Activated T-cell treated with anti-CD3 and anti-CD28 coated beads, Interleukin-2, amount 50 U/mL, for 72 hours (primary cell): Measurements from ENCODE around the gene TAAR1. TPM values are rescaled to one million over a fixed set of nuclear protein-coding genes. Genes with fewer than 3 reads are reported as not detected.
"Not testable (repeated sequence)": the region's sequence is repeated elsewhere in the genome, so short reads cannot be mapped to it uniquely, and the experiment has no call there.

Experiments used
- ATAC-seq, 2 donors: fragments of 150-1000 bp; cut with Tn5 transposase; replicated peaks in 1 of 2; 2 replicates each; pipeline ENCODE4 v1.10.0; 2021; ENCODE audit warnings: moderate library complexity in 2 of 2, mild to moderate bottlenecking in 1 of 2
- DNase-seq, 2 donors: peaks; one replicate each; pipeline ENCODE4 v3.0.0; 2021 to 2022; ENCODE audit warnings: mixed read lengths in 1 of 2
- H3K27ac Mint-ChIP-seq: one replicate; pipeline ENCODE4 v1.8.0; 2022; ENCODE audit warnings: mild to moderate bottlenecking, moderate library complexity, mixed read lengths
- H3K27me3 Mint-ChIP-seq: one replicate; pipeline ENCODE4 v1.8.0; 2022; ENCODE audit warnings: low read depth, mixed read lengths
- H3K36me3 Mint-ChIP-seq, 2 donors: one replicate each; pipeline ENCODE4 v1.8.0; 2022; ENCODE audit warnings: mixed read lengths in 2 of 2, mild to moderate bottlenecking in 1 of 2; ENCODE audit not compliant: insufficient read depth in 2 of 2
- H3K4me1 Mint-ChIP-seq: one replicate; pipeline ENCODE4 v1.8.0; 2022; ENCODE audit warnings: low read depth, mixed read lengths
- H3K4me3 Mint-ChIP-seq, 2 donors: one replicate each; pipeline ENCODE4 v1.8.0; 2022; ENCODE audit warnings: mild to moderate bottlenecking in 2 of 2, mixed read lengths in 2 of 2, moderate library complexity in 2 of 2
- H3K9me3 Mint-ChIP-seq, 2 donors: one replicate each; pipeline ENCODE4 v1.8.0; 2022; ENCODE audit warnings: mixed read lengths in 2 of 2
- total RNA-seq, 2 donors: library from RNA; stranded (reverse); gene quantifications; one replicate each; pipeline ENCODE4 v1.2.3, GENCODE V29; 2022

The TAAR1 gene
- total RNA-seq, 2 donors from 2014 or later: not detected

DNA sequence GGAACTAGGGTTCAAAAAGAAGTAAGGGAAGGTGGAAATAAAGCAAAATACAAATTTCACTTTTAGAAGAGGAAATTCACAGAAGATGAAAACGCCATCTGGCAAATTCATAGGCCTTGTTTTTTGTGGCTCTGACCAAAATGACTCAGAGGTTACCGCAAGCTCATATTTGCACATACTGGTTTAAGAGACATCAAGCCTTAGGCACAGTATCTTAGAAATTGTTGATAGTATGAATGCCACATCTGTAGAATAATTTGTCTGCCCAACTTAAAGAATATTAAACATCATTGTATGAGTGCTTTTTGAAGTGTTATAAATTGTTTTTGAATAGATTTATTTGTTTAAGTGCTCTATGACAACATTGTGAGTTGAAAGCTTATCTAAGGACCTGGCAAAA, 10.6 kb downstream of the TAAR1 start:
- Mint-ChIP-seq H3K9me3 (no peaks in the 10 kb centered on the region), H3K4me3 (no peak overlapping the region), H3K4me1 (no peaks in the 10 kb centered on the region), H3K27me3 (no peaks in the 10 kb centered on the region), H3K27ac (no peak overlapping the region), H3K36me3 (no peaks in the 10 kb centered on the region)
- DNase-seq (peak; percentile 12 to 31), ATAC-seq (peak; percentile 47 to 53)

DNA sequence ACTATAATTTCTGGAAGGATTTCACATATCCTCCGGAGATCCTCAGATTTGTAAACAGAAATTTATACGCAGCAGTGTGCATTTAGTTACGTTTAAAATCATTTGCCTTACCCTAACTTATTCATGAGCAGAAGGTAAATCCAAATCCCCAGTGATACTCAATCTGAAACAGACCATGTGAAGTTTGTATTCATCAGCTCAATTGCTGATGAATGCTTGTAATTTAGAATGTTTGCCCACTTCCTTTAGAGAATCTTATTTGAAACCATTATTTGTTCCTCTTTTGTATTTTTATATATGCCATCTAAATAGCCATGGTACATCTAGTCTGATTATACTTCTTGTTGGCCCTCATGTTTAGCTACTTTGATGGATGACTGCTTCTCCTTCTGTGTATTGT, 15.4 kb downstream of the TAAR1 start:
- Mint-ChIP-seq H3K9me3 (no peaks in the 10 kb centered on the region), H3K4me1 (no peaks in the 10 kb centered on the region), H3K36me3 (no peaks in the 10 kb centered on the region), H3K4me3 (no peak overlapping the region), H3K27me3 (peaks cover 25% of the 10 kb centered on the region), H3K27ac (no peak overlapping the region)
- DNase-seq (no peak), ATAC-seq (no peak)

DNA sequence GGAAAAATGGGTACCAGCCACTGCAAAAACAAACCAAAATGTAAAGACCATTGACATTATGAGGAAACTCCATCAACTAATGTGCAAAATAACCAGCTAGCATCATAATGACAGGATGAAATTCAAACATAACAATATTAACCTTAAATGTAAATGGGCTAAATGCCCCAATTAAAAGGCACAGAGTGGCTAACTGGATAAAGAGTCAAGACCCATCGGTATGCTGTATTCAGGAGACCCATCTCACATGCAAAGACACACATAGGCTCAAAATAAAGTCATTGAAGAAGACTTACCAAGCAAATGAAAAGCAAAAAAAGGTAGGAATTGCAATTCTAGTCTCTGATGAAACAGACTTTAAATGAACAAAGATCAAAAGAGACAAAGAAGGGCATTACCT, 21.8 kb downstream of the TAAR1 start:
- H3K4me1 Mint-ChIP-seq, H3K36me3 Mint-ChIP-seq, H3K9me3 Mint-ChIP-seq, H3K27ac Mint-ChIP-seq, DNase-seq, H3K4me3 Mint-ChIP-seq, ATAC-seq: not testable (repeated sequence)
- H3K27me3 Mint-ChIP-seq: peaks cover 46% of the 10 kb centered on the region

DNA sequence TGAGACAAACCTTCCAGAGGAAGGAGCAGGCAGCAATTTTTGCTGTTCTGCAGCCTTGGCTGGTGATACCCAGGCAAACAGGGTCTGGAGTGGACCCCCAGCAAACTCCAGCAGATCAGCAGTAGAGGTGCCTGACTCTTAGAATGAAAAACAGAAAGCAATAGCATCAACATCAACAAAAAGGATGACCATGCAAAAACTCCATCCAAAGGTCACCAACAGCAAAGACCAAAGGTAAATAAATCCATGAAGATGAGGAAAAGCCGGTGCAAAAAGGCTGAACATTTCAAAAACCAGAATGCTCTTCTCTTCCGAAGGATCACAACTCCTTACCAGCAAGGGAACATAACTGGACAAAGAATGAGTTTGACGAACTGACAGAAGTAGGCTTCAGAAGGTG, 23.1 kb downstream of the TAAR1 start:
- H3K9me3 Mint-ChIP-seq, DNase-seq, H3K36me3 Mint-ChIP-seq, H3K27ac Mint-ChIP-seq, H3K4me3 Mint-ChIP-seq, ATAC-seq, H3K4me1 Mint-ChIP-seq: not testable (repeated sequence)
- peaks cover 42% of the 10 kb centered on the region for H3K27me3 Mint-ChIP-seq

DNA sequence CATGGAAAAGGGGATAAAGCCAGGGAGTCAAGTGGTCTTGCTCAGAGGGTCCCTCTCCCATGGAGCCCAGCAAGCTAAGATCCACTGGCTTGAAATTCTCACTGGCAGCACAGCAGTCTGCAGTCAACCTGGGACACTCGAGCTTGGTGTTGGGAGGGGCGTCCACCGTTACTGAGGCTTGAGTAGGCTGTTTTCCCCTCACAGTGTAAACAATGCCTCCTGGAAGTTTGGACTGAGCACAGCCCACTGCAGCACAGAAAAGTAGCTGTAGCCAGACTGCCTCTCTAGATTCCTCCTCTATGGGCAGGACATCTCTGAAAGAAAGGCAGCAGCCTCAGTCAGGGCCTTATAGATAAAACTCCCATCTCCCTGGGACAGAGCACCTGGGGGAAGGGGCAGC, 23.7 kb downstream of the TAAR1 start:
- not testable (repeated sequence) for ATAC-seq, H3K36me3 Mint-ChIP-seq, H3K9me3 Mint-ChIP-seq, H3K4me1 Mint-ChIP-seq, H3K27ac Mint-ChIP-seq, H3K4me3 Mint-ChIP-seq, DNase-seq
- H3K27me3 Mint-ChIP-seq: peaks cover 48% of the 10 kb centered on the region

DNA sequence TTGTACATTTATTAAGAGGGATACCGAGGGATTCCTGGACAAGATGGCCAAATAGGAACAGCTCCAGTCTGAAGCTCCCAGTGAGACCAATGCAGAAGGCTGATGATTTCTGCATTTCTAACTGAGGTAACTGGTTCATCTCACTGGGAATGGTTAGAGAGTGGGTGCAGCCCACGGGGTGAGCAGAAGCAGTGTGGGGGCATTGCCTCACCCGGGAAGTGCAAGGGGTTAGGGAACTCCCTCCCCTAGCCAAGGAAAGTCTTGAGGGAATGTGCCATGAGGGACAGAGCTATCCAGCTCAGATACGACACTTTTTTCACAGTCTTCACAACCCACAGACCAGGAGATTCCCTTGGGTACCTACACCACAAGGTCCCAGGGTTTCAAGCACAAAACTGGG, 24.2 kb downstream of the TAAR1 start:
- DNase-seq (no peak), ATAC-seq (no peak)
- Mint-ChIP-seq H3K4me3 (no peak overlapping the region), H3K9me3 (no peaks in the 10 kb centered on the region), H3K36me3 (no peaks in the 10 kb centered on the region), H3K27ac (no peak overlapping the region), H3K4me1 (no peaks in the 10 kb centered on the region), H3K27me3 (peaks cover 43% of the 10 kb centered on the region)

DNA sequence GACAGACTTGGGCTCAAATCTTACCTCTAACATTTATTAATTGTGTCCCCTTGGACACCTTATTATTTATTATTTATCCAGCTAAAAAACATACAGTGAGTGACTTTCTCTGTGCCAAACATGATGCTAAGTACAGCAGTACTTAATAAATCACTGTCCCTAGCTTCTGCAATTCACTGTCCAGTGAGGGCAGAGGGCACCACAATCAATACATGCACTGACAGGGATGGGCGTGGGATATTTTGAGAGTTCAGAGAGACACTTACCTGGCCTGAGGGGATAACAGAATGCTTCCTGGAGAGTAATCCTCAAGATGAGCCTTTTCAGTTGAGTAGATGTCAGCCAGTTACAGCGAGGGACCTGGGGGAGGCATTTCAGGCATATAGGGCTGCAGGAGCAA, 25.6 kb downstream of the TAAR1 start:
- Mint-ChIP-seq H3K36me3 (no peaks in the 10 kb centered on the region), H3K9me3 (peaks cover 0 to 4% of the 10 kb centered on the region in 2 donors), H3K4me3 (no peak overlapping the region), H3K27me3 (peaks cover 51% of the 10 kb centered on the region), H3K4me1 (no peaks in the 10 kb centered on the region), H3K27ac (no peak overlapping the region)
- no peak for ATAC-seq
- DNase-seq: no peak

DNA sequence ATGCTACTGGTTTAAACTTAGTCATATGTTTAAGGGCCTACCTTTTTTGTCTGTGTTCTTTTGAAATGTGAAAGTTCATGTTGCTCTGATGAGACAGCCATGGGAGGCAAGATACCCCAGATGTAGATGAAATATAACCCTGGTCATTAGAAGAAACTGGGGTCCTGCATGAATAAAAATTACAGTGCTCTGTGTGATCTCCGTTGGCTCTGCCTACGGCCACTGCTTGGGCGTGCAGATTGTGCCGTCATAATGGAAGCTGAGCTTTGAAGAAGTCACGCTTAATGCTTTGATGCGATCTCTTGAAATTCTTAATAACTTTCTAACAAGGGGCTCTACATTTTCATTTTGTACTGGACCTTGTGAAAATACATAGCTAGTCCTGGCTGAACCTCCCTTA, 34.8 kb downstream of the TAAR1 start, which contains the start of gene TAAR2:
Gene TAAR2 (minus strand): TSS at position 101 of the 400 bp plus-strand sequence. CDS start 0 bp downstream, at position 101.
- H3K4me1 Mint-ChIP-seq: no peaks in the 10 kb centered on the region
- H3K9me3 Mint-ChIP-seq: peaks cover 3 to 6% of the 10 kb centered on the region in 2 donors
- DNase-seq (no peak), ATAC-seq (no peak)
- no peak within 1 kb of the TSS for H3K27ac Mint-ChIP-seq
- no peaks in the 10 kb centered on the region for H3K36me3 Mint-ChIP-seq
- H3K4me3 Mint-ChIP-seq: no peak within 1 kb of the TSS
- H3K27me3 Mint-ChIP-seq: peaks cover 40% of the 10 kb centered on the region

DNA sequence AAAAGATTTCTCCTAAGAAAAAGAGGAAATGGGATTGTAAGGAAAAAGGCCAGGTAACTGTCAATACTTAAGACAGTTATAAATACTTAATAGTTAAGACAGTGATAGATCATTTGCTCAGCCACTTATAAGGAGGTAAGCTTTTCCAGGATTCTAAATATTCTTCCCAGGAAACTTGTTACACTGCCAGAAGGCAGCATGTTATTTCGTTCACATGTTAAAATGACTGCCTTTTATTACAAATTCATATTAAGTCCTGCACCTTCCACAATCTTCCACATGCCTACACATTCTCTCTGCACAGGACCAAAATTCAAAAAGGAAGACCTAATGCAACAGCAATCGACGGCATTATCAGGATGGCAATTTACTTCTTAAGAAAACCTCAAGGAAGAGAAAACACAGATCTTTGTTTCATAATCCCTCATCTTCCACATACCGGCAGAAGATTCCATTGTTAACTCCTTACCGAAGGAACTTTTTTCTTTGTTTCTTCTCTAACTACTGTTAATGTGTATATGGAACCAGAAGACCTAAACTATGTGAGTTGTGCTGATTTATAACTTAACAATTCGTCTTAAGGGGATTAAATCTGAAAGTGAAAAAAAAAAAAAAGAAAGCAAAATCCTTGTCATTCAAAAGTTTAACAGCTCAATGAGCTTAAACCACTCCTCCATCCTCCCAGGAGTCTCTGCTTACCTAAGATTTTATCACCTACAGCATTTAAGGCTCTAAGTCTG, 35.7 kb downstream of the TAAR1 start:
- no peaks in the 10 kb centered on the region for H3K36me3 Mint-ChIP-seq
- no peak for ATAC-seq
- H3K9me3 Mint-ChIP-seq: peaks cover 3% of the 10 kb centered on the region in 2 donors
- no peak overlapping the region for H3K4me3 Mint-ChIP-seq
- H3K4me1 Mint-ChIP-seq: no peaks in the 10 kb centered on the region
- H3K27me3 Mint-ChIP-seq: peaks cover 37% of the 10 kb centered on the region
- DNase-seq: no peak
- H3K27ac Mint-ChIP-seq: no peak overlapping the region

DNA sequence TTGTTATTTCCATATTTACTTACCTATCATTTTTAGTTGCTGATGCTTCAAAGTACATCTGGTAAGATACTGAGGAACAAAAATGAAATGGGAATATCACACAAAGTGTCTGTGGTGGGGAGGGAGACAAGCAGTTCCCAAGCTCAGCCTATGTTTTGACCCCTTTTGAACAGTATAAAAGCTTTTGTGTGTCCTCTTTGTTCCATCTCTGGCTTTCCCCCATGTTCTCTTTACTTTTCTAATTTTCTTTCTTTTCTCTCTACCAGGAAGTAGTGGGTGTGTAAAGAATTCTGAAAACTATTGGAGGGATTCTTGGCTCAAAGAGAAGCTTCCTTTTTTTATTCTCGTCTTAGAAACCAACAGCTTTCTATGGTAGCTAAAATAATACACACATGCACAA, 42.3 kb downstream of the TAAR1 start:
- Mint-ChIP-seq H3K4me1 (no peaks in the 10 kb centered on the region), H3K36me3 (no peaks in the 10 kb centered on the region), H3K27me3 (peaks cover 12% of the 10 kb centered on the region)

DNA sequence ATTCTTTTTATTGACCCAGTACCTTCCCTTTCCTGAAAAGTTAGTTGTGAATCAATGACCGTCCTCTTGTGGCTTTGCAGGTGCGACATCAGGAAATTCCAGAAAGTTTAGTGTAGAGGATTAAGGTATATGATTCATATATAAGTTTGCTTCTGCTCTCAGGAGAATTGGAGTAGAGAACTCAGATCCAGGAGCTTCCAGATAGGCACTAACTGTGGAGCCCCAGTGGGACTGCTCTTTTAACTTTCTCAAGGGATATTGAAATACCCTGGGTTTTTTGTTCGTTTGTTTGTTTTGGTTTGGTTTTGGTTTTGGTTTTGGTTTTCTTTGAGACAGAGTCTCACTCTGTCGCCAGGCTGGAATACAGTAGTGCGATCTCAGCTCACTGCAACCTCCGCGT, 44.4 kb downstream of the TAAR1 start:
- ATAC-seq (no peak), DNase-seq (no peak)
- Mint-ChIP-seq H3K27ac (no peak overlapping the region), H3K4me1 (no peaks in the 10 kb centered on the region), H3K4me3 (peak overlapping the region; percentile 34 to 53), H3K9me3 (no peaks in the 10 kb centered on the region), H3K27me3 (peaks cover 12% of the 10 kb centered on the region), H3K36me3 (no peaks in the 10 kb centered on the region)

More for the DNA sequence above, 42.3 kb downstream of the TAAR1 start:
- H3K9me3 Mint-ChIP-seq: no peaks in the 10 kb centered on the region
- H3K27ac Mint-ChIP-seq: no peak overlapping the region
- ATAC-seq: no peak
- no peak for DNase-seq
- no peak overlapping the region for H3K4me3 Mint-ChIP-seq

DNA sequence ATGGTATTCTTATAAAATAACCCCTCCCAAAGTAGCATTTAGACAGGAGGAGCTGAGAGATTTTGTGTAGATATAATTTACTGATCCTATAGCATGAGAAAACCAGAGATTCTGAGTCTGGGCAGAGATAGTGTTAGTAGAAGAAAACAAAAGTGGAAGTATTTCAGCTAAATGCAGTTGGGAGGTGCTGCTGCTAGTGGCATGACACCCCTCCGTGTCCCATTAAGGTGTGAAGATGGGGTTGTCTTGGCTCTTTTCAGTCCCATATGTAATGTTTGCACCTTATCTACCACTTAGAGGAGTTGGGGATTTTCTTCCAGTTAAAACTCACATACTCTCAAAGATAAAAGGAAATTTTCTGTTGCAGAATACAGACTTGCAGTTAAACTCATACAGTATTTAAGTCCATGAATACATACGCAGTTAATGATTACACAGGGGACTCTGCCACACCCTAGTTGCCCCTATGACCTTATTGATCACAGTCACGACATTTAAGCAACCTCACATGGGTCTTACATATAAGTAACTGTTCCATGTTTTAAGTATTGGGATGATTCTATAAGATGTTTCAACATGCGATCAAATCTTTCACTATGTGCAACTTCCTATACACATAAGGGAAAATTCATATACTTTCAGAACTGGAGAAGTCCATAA, 46.4 kb downstream of the TAAR1 start:
- DNase-seq (no peak), ATAC-seq (no peak)
- H3K36me3 Mint-ChIP-seq: no peaks in the 10 kb centered on the region
- peak overlapping the region; percentile 51 for H3K27ac Mint-ChIP-seq
- peak overlapping the region in 1 of 2 donors; percentile 26 for H3K4me3 Mint-ChIP-seq
- peaks cover 7% of the 10 kb centered on the region for H3K27me3 Mint-ChIP-seq
- no peaks in the 10 kb centered on the region for H3K4me1 Mint-ChIP-seq
- H3K9me3 Mint-ChIP-seq: no peaks in the 10 kb centered on the region

DNA sequence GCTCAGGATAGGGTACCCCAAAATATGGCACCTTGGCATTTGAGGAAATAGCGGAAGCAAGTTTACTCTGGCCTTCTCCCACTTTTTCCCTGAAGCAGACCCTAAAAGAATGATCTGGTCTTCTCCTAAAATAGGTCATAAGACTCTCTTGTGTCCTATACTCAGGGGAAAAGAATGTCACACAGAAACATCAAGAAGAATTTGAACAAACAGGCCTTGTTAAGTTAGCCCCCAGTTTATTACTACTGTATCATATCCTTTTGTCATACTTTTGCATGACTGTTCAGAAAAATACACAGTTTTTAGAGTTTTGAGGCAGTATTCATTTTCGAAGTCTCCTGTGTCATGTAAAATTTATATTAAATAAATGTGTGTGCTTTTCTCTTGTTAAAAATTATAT, 47.4 kb downstream of the TAAR1 start:
- H3K9me3 Mint-ChIP-seq: no peaks in the 10 kb centered on the region
- H3K27me3 Mint-ChIP-seq: peaks cover 9% of the 10 kb centered on the region
- no peaks in the 10 kb centered on the region for H3K36me3 Mint-ChIP-seq

More for the DNA sequence above, 47.4 kb downstream of the TAAR1 start:
- no peak overlapping the region for H3K27ac Mint-ChIP-seq
- DNase-seq: no peak
- ATAC-seq: no peak
- H3K4me3 Mint-ChIP-seq: no peak overlapping the region
- H3K4me1 Mint-ChIP-seq: no peaks in the 10 kb centered on the region
